IPS DF 6.9 (cell line): ENCODE measurements around the gene CACNA1H.

Experiments
- DNase-seq: peaks from one replicate; pipeline ENCODE4 v3.0.0-alpha.2; 2013; ENCODE audit warnings: low read depth, low spot score
- H3K27ac ChIP-seq: one replicate; pipeline ENCODE4 v1.5.1; 2013; ENCODE audit warnings: low read length, control low read depth
- H3K27me3 ChIP-seq: 2 replicates; pipeline ENCODE4 v1.6.1; 2013; ENCODE audit warnings: mild to moderate bottlenecking, low read length; ENCODE audit not compliant: control insufficient read depth, insufficient read depth
- H3K36me3 ChIP-seq: 2 replicates; pipeline ENCODE4 v1.6.1; 2013; ENCODE audit warnings: low read length; ENCODE audit not compliant: control insufficient read depth, insufficient read depth
- H3K4me1 ChIP-seq: 2 replicates; pipeline ENCODE4 v1.6.1; 2013; ENCODE audit warnings: low read length; ENCODE audit not compliant: control insufficient read depth, insufficient read depth
- H3K4me3 ChIP-seq: 2 replicates; pipeline ENCODE4 v1.5.1; 2013; ENCODE audit warnings: mild to moderate bottlenecking, low read length
- H3K9me3 ChIP-seq: 2 replicates; pipeline ENCODE4 v1.6.1; 2013; ENCODE audit warnings: low read length, inconsistent platforms; ENCODE audit not compliant: control insufficient read depth, insufficient read depth
- WGBS: extraction: QIAGEN DNeasy Blood & Tissue Kit; methylation state at CpG from one replicate; pipeline ENCODE4 v1.1.7; 2013; ENCODE audit warnings: mixed read lengths, missing lambda C conversion rate; ENCODE audit not compliant: insufficient read length, insufficient coverage; 5-methylcytosine and 5-hydroxymethylcytosine counted together

The CACNA1H gene

DNA sequence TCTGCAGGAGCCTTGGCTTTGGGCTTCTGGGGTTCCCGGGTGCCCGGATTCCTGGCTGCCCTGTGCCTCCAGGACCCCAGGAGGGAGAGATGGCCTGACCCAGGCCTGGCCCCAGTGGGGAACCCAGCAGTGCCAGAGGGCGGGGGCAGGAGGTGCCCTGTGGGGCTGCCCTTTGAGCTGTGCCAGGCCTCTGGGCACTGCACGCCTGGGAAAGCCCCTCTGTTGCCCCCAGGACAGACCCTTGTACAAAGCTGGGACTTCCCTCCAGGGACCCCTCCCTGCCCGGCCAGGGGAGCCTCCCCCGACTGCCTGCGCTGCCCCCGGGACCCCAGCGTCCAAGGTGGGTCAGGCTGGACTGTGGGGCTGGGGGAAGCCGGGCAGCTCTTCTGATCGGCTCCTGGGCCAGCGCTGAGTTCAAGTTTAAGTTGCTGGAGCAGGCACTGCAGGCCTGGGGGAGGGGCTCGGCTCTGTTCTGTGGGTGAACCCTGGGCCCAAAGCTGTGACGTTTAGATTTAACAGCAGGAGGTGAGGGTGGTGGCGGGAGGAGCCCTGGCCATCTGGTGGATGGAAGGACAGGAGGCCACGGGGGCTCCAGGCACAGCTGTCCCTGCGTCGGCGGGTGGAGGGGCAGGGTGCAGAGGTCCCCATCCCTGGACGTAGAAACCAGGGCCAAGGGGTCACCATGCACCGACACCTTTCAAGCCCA is 29.2 kb upstream of the CACNA1H start:
- no peak overlapping the region for H3K27ac ChIP-seq
- DNase-seq: no peak
- H3K4me3 ChIP-seq: no peak overlapping the region
- H3K9me3 ChIP-seq: no peaks in the 10 kb centered on the region
- peaks cover 2% of the 10 kb centered on the region for H3K4me1 ChIP-seq
- no CpG with 5 or more reads among the region's 21 CpGs for WGBS
- H3K36me3 ChIP-seq: no peaks in the 10 kb centered on the region
- no peaks in the 10 kb centered on the region for H3K27me3 ChIP-seq

DNA sequence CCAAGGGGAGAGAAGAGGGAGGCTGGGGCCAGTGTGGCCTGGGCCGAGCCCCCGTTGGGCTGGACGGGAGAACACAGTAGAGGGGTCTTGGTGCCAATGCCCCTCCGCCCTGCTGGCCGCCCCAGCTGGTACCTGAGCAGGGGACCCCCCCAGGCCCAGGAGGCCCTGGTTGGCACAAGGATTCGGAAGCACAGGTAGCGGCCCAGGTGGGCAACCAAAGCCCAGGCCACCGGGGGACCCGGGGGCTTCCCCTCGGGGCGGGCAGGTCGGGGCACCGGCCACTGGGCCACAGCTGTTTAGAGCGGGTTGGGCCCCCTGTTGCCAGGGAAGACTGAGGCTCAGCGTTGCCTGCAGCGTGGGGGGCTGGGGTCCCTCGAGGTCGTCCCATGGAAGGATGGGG is 28.6 kb upstream of the CACNA1H start:
- Histone ChIP-seq H3K27me3 (no peaks in the 10 kb centered on the region), H3K27ac (no peak overlapping the region)
- no CpG with 5 or more reads among the region's 18 CpGs for WGBS

DNA sequence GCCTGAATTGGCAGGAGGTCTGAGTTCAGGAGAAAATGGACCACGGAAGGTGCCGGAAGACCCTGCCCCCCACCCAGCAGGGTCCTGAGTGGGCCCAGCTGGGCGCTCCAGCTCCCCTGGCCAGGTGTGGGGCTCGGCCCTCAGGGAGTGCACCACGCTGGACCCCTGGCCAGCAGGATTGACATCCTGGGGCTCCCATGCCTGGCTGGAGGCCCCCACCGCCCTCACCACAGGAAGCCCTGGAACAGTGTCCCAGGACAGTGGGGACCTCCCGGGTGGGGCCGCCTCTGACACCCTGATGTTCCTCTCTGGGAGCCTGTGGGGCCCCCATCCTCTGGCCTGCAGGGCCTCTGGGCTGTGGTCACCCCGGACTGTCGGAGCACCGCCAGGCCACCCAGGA is 28.1 kb upstream of the CACNA1H start:
- Histone ChIP-seq H3K4me3 (no peak overlapping the region), H3K27me3 (no peaks in the 10 kb centered on the region), H3K9me3 (no peaks in the 10 kb centered on the region), H3K4me1 (peaks cover 2% of the 10 kb centered on the region), H3K36me3 (no peaks in the 10 kb centered on the region), H3K27ac (no peak overlapping the region)
- DNase-seq: no peak
- no CpG with 5 or more reads among the region's 11 CpGs for WGBS

More for the DNA sequence above, 28.6 kb upstream of the CACNA1H start:
- H3K36me3 ChIP-seq: no peaks in the 10 kb centered on the region
- no peak overlapping the region for H3K4me3 ChIP-seq
- H3K4me1 ChIP-seq: peaks cover 2% of the 10 kb centered on the region
- no peaks in the 10 kb centered on the region for H3K9me3 ChIP-seq
- DNase-seq: no peak

DNA sequence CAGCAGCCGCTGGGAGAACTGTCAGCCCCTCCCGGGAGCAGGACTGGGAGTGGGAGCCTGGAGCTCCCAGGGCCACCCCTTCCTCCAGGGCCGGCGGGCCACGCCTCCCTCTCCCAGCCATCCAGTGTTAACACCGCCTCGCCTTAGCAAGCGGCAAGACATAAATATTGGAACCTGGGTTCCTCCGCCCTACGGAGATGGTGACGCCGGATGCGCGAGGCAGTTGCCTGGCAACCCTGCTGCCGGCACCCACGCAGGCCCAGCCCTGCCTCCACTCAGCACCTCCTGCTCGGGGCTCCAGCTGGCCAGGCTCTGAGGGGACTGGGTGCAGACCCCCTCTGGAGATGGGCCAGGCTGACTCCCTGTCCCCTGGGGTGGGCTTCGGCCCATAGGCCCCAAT is 27.4 kb upstream of the CACNA1H start:
- H3K4me1 ChIP-seq: peaks cover 2% of the 10 kb centered on the region
- DNase-seq: no peak
- no peaks in the 10 kb centered on the region for H3K27me3 ChIP-seq
- H3K27ac ChIP-seq: no peak overlapping the region
- H3K4me3 ChIP-seq: no peak overlapping the region
- H3K9me3 ChIP-seq: no peaks in the 10 kb centered on the region
- no peaks in the 10 kb centered on the region for H3K36me3 ChIP-seq
- no CpG with 5 or more reads among the region's 18 CpGs for WGBS

DNA sequence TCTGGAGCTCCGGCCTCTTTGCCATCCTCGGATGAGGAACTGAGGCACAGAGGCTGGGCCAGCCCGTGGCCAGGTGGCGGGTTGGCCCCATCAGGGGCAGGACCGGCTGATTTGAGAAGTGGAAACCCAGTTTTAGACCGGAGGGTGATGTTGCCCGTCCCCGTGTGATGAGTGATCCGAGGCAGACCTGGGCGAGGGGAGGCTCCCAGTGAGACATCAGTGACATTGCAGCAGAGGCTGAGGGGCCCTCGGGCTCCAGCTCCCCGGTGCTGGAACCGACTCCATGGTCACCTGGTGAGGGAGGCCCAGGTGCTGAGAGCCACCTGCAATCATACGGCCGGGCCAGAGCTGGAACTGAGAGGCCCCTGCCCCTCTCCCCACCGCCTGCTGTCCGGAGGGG is 26.9 kb upstream of the CACNA1H start:
- no peak overlapping the region for H3K27ac ChIP-seq

DNA sequence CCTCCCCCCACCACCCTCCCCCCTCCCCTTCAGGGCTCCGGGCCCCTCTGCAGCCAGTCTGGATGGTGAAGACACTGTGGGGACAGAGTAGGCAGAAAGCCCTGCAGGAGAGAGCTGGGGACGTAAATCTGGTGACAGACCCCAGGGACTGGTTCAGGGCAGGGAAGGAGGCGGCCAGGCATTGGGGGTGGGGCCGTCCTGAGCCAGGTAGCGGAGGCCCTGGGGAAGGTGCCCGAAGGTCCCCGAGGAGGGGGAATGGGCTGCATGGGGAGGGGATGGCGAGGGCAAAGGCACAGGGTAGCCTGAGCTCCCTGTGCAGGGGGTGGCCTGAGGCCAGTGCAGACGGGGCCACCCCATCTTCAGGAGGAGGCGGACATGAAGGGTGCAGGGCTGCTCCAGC is 26.3 kb upstream of the CACNA1H start:
- Histone ChIP-seq H3K4me3 (no peak overlapping the region), H3K36me3 (no peaks in the 10 kb centered on the region; the same call in 1 of the 2 replicates), H3K27ac (no peak overlapping the region), H3K27me3 (no peaks in the 10 kb centered on the region), H3K9me3 (no peaks in the 10 kb centered on the region), H3K4me1 (peaks cover 2% of the 10 kb centered on the region)
- WGBS: no CpG with 5 or more reads among the region's 10 CpGs
- no peak for DNase-seq

More for the DNA sequence above, 26.9 kb upstream of the CACNA1H start:
- Histone ChIP-seq H3K36me3 (no peaks in the 10 kb centered on the region), H3K27me3 (no peaks in the 10 kb centered on the region), H3K9me3 (no peaks in the 10 kb centered on the region), H3K4me3 (no peak overlapping the region), H3K4me1 (peaks cover 2% of the 10 kb centered on the region)
- no peak for DNase-seq
- WGBS: no CpG with 5 or more reads among the region's 17 CpGs

DNA sequence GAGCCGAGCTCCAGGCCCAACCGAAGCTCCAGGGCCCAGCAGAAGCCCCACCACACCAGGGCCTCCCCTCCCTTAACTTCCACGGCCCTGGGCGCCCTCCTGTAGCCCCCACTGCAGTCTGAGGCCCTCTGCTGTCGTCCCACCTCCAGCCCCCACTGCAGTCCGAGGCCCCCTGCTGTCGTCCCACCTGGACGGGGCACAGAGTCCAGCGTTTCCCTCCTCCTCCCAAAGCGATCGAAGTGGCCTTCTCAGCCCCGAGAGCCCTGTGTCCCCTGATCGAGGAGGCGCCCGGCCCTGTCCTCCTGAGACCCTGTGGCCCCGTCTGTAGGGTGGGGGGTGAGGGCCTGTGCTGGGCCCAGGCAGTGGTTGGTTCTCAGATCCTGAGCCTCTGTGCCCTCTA is 25.8 kb upstream of the CACNA1H start:
- H3K36me3 ChIP-seq: no peaks in the 10 kb centered on the region; the same call in 1 of the 2 replicates
- no peaks in the 10 kb centered on the region for H3K27me3 ChIP-seq
- no peak overlapping the region for H3K4me3 ChIP-seq
- WGBS: no CpG with 5 or more reads among the region's 16 CpGs
- H3K27ac ChIP-seq: no peak overlapping the region
- H3K9me3 ChIP-seq: no peaks in the 10 kb centered on the region
- H3K4me1 ChIP-seq: peaks cover 2% of the 10 kb centered on the region
- DNase-seq: no peak

DNA sequence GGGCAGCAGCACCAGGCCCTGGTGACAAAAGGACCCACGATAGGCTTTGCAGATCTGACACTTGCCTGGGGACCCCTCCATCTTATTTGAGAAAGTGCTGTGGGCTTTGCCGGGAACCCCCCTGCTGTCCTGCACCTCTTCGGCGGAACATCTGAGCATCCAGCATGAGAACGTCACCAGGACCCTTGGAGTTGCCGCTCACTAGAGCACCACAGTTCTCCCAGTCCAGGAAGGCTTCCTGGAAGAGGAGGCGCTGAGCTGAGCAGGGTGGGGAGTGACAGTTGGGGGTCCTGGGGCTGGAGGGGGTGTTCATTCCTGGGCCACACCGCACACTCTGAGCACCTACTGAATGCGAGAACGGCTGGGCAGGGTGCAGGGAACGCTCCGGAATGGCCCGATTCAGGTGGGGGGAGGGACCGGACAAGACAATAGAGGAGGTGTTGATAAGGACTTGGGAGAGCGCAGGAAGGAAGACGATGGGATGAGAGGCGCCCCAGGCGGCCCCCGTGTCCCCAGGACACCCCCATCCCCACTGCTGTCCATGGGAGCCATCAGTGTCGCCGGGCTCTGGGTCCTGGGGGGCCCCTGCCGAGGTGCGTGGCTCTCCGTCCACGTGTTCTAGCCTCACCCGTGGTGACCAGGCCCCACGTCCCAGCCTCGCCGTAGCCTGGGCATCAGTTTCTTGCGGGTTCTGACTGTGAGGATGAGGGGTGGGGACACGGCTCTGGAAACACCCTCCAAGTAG is 24.8 kb upstream of the CACNA1H start:
- no peak for DNase-seq
- no CpG with 5 or more reads among the region's 31 CpGs for WGBS
- Histone ChIP-seq H3K27ac (no peak overlapping the region), H3K4me1 (peaks cover 2% of the 10 kb centered on the region), H3K36me3 (no peaks in the 10 kb centered on the region; the same call in 1 of the 2 replicates), H3K27me3 (no peaks in the 10 kb centered on the region), H3K9me3 (no peaks in the 10 kb centered on the region), H3K4me3 (no peak overlapping the region)

DNA sequence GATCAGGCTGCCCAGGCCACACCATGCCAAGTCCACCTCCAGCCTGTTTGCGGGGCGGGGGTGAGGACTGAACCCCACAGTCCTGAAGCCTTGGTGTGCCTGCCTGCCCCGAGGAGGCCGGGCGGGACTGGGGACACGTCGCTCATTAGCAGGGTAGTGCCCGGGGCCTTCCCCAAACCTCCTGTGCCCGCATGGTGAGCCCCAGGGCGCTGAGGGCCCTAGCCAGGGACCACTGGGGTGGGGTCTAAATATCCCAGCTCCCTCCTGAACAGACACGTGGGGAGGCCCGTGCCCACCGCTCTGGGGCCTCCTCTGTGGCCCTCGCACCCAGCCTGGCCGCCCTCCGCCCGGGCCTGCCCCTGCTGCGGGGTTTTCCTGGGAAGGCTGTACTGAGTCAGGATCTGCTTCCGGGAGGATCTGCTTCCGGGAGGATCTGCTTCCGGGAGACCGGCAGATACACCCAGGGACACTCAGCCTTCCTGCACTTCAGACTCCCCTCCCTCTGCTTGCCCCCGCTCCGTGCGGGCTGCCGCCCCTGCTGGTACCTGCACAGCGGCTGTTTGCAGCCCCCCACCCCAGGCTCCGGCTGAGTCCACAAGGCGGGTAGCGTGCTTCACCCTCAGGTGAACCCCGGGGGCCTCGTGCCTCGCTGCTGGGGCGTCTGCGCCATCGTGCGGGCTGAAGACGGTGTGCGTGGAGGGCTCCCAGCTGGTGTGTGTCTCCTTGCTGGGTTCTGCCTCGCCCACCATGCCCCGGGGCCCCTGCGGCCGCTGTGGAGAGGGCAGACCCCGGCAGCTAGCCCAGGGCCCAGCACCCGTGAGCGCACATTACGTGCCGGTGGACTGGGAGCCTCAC is 23.6 kb upstream of the CACNA1H start:
- H3K27ac ChIP-seq: no peak overlapping the region
- H3K27me3 ChIP-seq: no peaks in the 10 kb centered on the region
- no peaks in the 10 kb centered on the region for H3K9me3 ChIP-seq
- no peaks in the 10 kb centered on the region; the same call in 1 of the 2 replicates for H3K36me3 ChIP-seq
- DNase-seq: no peak
- H3K4me3 ChIP-seq: no peak overlapping the region
- H3K4me1 ChIP-seq: peaks cover 2% of the 10 kb centered on the region
- WGBS: no CpG with 5 or more reads among the region's 48 CpGs

DNA sequence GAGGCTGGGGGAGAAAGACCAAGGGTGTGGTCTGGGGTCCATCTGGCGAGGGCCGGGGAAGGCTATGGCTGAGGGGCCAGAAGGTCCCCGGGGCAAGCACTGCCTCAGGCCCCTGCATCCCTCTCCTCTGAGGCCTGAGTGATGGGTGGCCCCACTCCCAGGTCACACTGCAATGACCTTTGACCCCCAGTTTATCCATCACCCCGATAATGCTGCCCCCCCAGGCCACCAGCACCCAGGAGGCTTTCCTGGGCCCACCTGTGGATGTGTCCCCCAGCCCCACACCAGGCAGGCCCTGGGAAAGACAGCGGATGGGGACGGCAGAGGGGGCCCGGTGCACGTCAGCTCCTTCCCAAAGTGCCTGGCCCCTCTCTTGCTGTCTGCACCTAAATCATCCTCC is 22.5 kb upstream of the CACNA1H start:
- no peaks in the 10 kb centered on the region for H3K27me3 ChIP-seq
- H3K4me3 ChIP-seq: no peak overlapping the region

More for the DNA sequence above, 22.5 kb upstream of the CACNA1H start:
- WGBS: no CpG with 5 or more reads among the region's 8 CpGs
- no peak overlapping the region for H3K27ac ChIP-seq
- H3K36me3 ChIP-seq: no peaks in the 10 kb centered on the region; the same call in 1 of the 2 replicates
- no peaks in the 10 kb centered on the region for H3K9me3 ChIP-seq
- H3K4me1 ChIP-seq: peaks cover 2% of the 10 kb centered on the region
- no peak for DNase-seq
